DMS53 (cell line): ENCODE data around the gene TANGO2.

Experiments used
- DNase-seq: peaks from one replicate; lab custom pipeline; 2025; lab: John Stamatoyannopoulos, UW

Gene TANGO2

DNA sequence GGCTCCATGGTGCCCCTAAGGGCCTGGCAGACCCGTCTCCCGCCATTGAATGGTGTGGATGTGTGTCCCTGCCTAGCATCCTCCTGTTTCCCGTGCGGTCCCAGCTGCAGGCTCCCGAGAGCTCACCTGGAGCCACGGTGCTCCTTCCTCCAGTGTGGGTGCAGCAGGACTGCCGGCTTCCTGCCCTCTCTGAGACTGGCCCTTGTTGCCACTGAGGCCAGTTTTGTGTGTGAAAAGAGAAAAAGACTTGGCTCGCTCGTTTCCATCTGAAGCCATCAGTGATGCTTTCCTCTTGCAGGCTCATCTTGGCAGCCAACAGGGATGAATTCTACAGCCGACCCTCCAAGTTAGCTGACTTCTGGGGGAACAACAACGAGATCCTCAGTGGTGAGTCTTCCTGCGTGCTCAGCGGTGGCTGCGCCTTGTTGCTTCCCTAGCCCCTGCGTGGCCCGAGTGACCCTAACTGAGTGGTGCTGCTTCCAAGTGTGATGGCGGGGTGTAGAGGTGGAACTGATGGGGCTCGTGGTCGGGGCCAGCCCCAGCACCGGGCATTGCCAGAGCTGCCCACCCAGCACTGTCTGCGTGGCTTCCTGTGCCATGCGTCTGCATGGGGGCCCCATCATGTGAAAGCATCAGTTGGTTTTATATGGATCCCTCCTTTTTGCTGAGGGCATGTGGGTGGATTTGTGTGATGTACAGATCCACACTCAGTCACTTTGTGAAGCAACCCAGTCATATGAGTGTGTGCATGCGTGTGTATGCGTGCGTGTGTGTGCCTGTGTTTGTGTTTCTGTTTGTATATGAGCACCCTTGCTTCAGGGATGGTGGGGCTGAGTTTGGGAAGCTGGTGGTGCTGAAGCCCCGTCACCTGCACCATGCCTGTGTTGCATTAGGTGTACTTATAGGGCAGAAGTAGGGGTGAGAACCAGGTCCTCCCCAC, 22.4 kb downstream of the TANGO2 start:
- DNase-seq: no peak

DNA sequence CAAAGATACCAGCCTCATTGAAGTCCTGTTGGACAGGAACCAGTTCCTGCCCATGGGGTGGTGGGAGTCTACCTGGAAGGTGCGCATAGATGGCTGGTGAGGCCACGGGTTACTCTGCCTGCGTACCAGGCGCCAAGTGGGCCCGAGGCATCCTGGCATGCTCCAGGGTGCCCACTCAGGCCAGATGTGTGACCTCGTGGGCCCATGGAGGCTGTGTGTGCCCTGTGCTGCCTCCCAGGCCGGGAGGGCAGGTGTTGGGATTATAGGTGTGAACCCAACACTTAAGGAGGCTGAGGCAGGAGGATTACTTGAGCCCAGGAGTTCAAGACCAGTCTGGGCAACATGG, 23.1 kb downstream of the TANGO2 start:
- DNase-seq: no peak

DNA sequence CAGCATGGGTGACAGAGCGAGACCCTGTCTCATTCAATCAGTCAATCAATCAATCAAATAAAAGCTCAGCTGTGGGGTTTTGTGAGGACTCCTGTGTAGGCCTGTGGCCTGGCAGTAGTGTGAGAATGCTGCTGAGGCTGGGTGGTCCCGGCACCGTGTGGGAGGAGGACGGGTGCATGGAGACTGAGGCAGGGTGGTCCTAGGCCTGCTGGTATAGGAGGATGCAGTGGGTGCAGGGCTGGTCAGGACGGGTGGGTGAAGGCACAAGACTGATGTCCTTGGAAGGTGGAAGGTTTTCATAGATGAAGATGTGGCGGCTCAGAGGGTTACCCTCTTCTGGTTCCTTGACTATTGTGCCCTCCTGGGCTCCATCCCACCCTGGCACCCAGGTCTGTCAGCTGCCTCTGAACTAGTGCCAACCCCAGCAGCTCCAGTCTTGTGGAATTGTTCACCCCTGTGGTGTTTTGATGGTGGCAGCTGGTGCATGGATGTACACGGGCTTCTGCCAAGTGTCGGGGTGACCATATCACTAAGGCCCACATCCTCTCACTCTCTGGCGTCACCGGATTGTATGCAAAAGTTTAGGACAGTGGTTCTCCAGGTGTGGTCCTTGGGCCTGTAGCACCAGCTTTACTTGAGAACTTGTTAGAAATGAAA, 23.7 kb downstream of the TANGO2 start:
- DNase-seq: no peak

DNA sequence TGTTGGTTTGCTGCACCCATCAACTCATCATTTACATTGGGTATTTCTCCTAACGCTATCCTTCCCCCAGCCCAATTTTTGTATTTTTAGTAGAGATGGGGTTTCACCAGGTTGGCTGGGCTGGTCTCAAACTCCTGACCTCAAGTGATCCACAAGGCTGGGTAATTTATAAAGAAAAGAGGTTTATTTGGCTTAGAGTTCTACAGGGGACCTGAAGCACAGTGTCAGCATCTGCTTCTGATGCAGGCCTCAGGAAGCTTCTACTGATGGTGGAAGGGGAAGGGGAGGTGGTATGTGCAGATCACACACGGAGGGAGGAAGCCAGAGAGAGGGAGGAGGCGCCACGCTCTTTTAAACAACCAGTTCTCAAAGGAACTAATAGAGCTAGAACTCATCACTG, 25.8 kb downstream of the TANGO2 start:
- DNase-seq: no peak

DNA sequence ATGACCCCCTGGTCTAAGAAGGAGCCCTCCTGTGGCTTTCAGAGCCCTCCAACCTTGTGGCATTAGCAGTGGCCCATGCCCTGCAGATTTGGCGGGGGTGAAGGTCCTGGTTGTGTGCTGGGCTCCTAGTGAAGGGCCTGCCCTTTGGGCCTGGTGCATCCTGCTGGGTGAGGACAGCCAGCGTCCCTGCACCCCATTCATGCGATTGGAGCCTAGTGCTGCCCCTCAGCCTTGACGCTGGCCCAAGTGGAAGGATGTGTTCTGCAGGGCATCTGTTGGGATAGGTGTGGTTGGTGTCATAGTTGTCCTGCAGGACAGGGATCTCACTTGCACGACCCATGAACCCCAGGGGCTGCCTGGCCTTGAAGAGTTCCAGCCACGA, 31.0 kb downstream of the TANGO2 start:
- no peak for DNase-seq

DNA sequence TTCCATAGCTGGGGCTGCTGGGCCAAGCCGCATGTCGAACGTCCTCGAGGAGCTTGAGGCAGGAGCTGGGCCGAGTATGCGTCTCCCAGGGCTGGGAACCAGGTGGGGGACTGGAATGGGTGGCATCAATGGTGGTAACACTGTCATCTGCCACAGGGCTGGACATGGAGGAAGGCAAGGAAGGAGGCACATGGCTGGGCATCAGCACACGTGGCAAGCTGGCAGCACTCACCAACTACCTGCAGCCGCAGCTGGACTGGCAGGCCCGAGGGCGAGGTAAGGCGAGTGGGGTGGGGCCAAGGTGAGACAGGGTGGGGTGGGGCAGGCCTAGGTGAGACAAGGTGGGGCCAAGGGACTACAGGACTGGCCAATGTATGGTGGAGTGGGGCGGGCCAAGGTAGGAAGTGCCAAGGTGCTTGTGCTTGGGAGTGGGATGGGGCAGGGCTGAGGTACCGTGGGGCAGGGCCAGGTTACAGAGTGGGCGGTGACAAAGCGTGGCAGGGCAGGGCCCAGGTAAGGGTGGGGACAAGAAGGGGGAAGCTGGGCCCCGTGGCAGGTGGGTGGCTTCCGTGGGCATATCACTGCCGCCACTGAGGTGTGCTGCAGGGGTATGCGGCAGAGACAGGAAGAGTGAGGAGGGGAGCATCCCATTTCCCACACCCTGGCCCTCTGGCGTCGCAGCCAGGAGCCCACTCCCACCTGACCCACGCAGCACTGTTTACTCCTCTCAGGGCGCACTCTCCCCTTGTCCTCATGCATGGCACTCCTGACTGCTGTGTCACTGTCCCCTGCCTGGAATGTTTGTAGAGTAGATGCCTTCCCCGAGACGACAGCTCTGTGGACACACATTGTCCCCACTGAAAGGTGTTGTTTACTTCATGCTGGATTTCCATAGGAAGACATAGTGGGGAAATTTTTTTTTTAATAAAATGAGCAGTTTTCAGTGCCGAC, 31.7 kb downstream of the TANGO2 start:
- no peak for DNase-seq

DNA sequence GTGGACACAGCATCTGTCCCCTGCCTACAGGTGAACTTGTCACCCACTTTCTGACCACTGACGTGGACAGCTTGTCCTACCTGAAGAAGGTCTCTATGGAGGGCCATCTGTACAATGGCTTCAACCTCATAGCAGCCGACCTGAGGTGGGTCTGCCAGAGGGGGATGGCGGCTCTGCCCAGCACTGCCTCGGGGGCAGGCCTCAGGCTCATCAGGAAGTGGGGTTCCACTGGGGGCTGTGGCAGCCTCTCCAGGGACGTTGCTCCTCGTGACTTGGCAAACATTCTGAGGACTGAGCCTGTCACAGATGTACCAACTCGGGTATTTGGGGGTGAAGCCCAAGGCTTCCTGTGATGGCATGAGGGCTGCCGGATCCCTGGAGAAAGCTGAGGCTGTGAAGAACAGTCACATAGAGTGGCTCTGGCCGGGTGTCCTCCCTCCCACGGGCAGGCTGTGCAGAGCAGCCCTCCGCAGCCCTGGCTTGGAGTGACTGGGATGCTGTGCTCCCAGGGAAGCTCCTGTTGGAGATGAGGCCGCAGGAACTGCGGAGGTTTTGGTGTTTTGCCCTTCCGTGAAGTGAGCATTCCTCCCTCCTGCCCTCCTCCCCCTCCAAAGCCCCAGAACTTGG, 32.6 kb downstream of the TANGO2 start:
- no peak for DNase-seq

DNA sequence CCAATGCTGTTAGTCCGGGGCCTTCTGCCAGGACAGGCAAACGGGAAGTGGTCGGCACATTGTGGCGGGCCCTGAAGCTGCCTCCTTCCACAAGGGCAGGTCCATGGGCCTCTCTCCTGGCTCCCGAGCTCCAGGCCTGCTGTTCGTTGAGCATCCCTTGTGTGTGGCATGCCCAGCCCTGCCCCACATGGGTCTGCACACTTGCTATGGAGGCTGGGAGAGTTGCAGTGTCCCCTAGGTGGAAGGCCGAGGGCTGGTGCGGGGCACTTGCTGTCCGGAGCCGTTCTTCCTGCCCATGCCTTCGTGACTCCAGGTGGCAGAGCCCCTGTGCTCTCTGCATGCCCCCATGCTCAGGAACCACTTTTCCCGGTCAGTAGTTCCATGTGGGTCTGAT, 33.1 kb downstream of the TANGO2 start:
- DNase-seq: no peak

DNA sequence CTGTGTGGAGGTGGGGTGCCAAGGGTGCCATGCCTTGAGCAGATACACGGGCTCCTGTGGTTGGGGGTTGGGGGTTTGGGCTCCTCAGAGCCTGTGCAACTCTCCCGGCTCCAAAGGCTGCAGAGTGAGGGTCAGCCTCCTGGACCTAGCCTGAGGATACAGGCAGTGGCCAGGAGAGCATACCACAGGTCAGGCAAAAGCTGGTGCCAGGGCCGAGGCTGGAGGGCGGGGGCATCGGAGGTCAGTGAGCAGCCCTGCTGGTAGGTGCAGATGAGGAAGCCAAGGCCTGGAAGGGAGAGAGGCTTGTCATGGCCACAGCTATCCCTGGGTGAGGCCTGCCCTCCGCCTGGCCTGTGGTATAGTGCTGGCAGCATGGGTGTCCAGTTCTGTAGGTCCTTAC, 33.6 kb downstream of the TANGO2 start:
- no peak for DNase-seq

DNA sequence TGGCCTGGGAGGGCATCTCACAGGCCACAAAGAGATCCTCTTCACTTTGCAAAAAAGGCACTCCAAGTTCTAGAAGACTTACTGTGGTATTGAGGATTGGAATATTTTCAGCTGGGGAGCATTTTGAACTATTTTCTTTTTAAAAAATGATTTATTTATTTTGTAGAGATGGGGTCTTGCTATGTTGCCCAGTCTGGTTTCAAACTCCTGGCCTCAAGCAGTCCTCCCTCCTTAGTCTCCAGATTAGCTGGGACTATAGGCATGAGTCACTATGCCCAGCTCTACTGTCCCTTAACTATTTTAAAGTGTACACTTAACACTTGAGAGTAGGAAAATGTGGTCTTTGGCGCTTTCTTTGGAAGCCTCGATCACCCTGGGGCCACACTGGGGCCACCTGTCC, 34.2 kb downstream of the TANGO2 start:
- no peak for DNase-seq

DNA sequence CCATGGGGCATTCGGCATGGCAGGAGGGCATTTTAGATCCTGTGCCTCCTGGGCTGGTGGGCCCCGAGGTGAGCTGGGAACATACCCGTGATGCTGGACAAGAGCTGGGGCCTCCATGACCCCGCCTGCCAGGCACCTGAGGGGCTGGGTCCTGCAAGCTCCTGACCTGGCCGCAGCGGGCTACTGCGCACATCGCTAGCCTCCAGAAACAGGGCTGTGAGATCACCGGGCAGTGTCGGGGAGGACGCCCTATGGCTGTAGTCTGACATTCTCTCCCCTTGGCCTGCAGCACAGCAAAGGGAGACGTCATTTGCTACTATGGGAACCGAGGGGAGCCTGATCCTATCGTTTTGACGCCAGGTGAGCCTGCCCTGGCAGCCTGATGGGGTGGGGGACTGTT, 34.7 kb downstream of the TANGO2 start:
- no peak for DNase-seq

DNA sequence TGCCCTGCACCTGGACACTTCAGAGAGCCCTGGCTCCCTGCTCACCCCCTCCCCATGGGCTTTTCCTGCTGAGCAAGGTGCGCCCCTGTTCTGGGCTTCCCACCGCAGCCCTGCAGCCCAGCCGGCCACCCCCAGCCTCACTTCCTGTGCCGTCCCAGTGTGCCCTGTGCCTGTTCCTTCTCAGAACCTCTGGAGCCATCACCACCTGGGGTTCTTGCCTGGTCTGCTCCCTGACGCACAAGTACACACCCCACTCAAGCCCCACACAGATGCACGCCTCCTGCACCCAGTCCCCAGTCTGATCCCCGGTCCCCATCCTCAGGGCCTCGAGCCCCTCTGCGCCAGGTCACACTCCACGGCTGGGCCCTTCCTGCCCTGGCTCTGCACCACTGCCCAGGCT, 35.3 kb downstream of the TANGO2 start:
- no peak for DNase-seq

DNA sequence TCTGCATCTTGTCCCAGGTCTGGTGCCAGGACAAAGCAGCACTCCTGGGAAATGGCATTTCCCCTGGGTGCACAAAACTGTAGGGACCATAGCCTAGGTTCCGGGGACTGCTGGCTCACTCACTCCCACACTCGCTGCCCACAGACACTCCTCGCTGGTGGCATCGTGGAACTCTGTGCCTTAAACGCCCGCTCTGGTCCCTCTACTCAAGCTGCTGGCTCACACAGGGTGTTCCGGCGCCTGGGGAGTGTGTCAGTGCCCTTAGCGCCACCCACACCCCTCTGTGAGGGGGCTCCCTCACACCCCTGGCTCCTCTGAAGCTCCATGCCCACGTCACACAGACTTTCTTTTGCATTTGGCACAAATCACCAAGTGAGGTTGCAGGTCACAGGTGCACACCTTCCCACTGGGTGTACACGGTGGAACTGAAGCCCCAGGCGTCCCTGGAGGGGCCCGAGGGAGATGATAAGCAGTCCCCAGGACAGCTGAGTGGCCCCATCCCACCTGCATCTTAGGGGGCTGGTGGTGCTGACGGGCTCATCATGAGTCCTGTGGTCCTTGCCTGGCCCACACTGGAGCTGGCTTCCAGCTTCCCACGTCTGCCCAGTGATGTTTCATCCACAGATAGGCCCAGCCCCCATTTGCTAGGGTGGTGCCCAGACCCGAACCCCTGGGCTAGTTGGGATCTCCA, 35.9 kb downstream of the TANGO2 start:
- no peak for DNase-seq

DNA sequence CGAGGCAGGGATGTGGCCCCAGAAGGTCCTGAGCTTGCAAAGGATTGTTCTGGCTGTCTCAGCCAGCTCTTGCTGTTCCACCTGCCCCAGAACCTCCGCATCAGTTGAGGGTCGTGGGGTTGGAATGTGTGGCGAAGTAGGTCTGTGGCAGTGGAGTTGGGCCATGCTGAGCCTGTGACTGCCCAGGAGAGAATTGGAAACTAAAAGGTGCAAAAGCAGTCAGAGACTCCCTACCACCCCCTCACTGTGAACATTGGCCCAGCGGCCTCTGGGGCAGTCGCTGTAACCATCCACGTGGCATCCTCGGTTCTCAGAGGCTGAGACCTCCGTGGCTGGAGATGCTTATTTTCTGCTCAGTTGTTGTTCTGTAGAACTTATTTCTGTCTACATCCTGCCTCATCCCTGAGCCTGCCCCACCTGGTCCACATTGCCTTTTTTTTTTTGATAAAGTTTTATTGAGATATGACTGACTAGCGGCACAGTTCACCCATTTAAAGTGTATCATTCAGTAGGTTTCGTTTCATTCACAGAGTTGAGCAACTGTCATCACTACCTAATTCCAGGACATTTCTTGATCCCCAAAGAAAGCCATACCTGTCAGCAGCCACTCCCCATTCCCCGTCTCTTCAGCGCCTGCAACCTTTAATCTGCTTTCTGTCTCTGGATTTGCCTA, 36.8 kb downstream of the TANGO2 start:
- DNase-seq: no peak

DNA sequence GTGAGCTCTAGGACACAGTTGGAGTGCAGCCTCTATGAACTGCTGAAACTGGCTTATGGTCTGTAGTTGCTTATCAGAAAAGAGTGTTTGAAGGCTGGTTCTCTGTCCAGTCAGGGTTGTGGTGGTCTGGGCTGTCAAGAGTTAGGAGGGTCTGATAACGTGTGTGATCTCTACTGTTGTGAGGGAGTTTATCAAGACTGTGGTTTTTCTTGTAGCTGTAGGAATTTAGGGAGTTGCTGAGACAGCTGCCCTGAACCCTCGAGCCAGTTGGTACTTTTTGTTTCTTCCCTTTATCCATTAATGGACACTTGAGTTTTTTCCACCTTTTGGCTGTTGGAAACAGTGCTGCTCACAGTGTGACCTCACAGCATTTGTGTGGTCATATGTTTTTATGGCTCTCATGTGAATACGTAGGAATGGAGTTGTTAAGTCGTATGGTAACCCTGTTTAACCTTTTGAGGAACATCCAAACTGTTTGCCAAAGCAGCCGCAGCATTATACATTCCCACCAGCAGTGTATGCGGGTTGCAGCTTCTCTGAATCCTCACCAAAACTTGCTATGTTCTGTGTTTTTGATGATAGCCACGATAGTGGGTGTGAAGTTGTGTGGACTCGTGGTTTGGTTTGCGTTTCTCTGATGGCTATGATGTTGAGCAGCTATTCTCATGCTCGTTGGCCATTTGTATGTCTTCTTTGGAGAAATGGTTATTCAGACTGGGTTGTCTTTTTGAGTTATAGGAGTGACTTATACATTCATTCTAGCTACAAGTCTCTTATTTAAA, 38.3 kb downstream of the TANGO2 start:
- DNase-seq: no peak

DNA sequence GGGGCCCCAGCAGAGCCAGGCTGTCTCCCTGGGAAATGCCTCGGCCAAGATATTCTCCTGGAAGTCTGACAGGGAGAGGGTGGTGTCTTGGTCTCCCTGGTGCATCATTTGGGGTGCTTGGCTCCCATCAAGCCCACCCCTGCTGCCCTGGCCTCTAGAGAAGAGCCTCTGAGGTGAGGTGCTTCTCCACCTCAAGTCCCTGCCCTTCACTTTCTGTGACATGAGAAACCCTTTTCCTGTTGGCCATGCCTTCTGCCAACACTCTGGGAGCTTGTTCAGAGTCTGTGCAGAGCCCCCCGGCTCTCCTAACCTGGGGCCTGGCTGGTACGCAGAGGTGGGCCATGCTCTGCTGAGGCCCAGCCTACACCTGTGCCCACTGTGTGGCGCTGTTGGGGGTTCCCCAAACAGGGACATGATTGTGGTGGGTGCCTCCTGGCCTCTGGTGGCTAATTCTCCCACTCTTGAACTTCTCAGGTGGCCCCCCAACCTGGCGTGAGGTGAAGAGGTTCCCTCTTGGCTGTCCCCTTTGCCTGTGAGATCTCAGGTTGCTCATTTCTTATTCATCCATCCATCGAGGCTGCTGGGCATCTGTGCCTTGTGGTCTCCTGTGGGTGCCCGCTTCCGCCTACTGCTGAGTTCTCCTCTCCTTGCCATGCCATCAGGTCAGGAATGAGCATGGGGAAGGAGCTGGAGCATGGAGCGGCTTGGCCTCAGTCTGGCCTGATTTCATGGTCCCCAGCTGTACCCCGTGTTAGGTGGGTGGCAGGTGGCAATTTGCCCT, 40.0 kb downstream of the TANGO2 start:
- no peak for DNase-seq

DNA sequence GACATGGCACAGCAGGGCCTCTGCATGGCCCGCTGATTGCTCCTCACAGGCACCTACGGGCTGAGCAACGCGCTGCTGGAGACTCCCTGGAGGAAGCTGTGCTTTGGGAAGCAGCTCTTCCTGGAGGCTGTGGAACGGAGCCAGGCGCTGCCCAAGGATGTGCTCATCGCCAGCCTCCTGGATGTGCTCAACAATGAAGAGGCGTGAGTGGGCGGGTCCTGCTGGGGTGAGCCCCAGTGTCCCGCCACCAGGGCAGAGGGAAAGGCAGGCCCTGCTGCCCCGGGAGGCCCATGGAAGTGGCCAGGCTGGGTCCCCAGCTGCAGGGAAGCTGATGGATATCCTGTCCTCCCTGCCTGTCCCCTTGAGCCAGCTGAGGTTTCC, 40.6 kb downstream of the TANGO2 start:
- no peak for DNase-seq

DNA sequence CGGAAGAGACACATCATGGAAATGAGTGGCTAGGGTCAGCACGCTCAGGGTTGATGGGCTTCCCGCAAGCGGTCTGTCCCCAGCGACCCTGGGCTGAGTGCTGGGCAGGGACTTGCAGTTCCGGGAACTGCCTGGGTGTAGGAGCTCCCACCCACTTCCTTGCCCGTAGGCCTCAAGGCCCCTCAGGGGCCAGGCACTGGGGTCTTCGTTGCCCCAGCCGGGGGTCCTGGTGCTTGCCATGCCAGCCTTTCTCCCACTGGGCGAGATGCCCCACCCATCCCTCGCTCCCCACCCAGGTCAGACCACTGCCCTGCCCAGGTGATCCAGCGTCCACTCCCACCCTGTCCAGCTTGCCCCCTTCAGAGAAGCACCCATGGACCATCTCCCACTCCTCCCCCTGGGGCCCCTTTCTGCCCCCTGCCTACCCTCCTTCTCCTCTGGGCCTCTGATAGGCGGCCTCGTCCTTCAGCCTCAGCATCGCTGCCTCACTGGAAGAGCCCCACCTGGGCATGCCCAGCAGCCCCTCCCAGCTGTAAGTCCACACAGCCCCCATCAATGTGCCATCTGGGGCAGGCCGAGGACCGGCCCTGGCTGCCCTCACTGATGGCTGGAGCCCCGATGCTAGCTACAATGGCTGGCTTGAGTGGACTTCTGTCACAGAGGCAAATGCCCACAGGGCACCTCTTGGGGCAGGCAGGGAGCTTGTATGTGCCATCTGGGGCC, 41.3 kb downstream of the TANGO2 start:
- no peak for DNase-seq

DNA sequence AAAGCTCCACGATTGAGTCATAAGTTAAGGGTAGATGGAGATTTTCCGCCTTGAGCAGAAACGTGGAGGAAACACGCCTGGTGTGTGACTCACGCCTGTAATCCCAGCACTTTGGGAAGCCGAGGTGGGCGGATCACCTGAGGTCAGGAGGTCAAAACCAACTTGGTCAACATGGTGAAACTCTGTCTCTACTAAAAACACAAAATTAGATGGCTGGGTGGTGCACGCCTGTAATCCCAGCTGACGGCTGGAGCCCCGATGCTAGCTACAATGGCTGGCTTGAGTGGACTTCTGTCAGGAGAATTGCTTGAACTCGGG, 41.8 kb downstream of the TANGO2 start:
- no peak for DNase-seq
